Measurements from ENCODE around the gene IHH.

The IHH gene

DNA sequence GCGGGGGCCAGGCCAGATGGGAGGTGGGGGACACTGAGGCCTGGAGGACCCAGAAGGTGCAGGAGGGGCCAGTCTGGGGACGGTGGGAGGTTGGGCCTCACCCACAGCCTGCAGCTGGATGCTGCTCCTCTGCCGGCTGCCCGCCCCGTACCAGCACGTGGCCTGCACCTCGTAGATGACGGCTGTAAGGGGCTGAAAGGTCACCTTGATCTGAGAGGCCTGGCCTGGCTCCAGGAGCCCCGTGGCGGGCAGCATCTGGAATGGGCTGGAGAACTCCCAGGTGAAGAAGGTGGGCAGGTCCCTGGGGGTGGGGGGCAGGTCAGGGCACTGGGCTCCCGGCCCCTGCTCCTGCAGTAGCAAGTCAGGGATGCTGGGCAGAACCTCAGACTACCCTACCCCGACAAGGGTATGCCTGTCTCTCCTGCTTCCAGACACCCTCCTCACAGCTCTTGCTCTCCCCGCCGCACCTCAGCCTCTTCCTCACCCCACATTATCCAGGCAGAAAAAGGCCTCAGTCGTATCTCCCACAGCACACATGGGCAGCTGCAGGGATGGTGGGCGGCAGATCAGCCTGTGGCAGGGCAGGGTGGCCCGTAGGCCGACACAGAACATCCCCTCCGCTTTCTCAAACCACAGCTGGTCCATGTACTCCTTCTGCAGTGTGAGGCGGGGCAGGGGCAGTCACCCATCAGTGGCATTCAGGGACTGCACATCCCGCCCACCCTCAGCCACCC, 29.5 kb downstream of the IHH start:
- no peaks in the 10 kb centered on the region for H3K4me1 ChIP-seq (ENCODE audit: low read depth, poor library complexity, severe bottlenecking)
- TF ChIP-seq, protein P1, sequence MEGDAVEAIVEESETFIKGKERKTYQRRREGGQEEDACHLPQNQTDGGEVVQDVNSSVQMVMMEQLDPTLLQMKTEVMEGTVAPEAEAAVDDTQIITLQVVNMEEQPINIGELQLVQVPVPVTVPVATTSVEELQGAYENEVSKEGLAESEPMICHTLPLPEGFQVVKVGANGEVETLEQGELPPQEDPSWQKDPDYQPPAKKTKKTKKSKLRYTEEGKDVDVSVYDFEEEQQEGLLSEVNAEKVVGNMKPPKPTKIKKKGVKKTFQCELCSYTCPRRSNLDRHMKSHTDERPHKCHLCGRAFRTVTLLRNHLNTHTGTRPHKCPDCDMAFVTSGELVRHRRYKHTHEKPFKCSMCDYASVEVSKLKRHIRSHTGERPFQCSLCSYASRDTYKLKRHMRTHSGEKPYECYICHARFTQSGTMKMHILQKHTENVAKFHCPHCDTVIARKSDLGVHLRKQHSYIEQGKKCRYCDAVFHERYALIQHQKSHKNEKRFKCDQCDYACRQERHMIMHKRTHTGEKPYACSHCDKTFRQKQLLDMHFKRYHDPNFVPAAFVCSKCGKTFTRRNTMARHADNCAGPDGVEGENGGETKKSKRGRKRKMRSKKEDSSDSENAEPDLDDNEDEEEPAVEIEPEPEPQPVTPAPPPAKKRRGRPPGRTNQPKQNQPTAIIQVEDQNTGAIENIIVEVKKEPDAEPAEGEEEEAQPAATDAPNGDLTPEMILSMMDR (conservative IDR thresholded peaks at IDR 0.05; ENCODE audit: low read depth, low read length), result no peak
- H3K9ac ChIP-seq, result no peak overlapping the region
- H3K4me3 ChIP-seq (IDR thresholded peaks at IDR 0.05; ENCODE audit: insufficient read depth, low read depth, low read length), result no peak overlapping the region
- no peaks in the 10 kb centered on the region for H3K36me3 ChIP-seq (ENCODE audit: insufficient read depth)
- no peaks in the 10 kb centered on the region for H3K79me2 ChIP-seq (ENCODE audit: insufficient read depth, low read depth)
- H3K27ac ChIP-seq, result no peak overlapping the region
- H3K4me2 ChIP-seq, result no peak overlapping the region
- no peak overlapping the region for H2AFZ ChIP-seq (ENCODE audit: low read depth)
- peaks cover 57% of the 10 kb centered on the region for H3K27me3 ChIP-seq (ENCODE audit: insufficient read depth, low read depth)
- H4K20me1 ChIP-seq (ENCODE audit: insufficient read depth), result no peaks in the 10 kb centered on the region

DNA sequence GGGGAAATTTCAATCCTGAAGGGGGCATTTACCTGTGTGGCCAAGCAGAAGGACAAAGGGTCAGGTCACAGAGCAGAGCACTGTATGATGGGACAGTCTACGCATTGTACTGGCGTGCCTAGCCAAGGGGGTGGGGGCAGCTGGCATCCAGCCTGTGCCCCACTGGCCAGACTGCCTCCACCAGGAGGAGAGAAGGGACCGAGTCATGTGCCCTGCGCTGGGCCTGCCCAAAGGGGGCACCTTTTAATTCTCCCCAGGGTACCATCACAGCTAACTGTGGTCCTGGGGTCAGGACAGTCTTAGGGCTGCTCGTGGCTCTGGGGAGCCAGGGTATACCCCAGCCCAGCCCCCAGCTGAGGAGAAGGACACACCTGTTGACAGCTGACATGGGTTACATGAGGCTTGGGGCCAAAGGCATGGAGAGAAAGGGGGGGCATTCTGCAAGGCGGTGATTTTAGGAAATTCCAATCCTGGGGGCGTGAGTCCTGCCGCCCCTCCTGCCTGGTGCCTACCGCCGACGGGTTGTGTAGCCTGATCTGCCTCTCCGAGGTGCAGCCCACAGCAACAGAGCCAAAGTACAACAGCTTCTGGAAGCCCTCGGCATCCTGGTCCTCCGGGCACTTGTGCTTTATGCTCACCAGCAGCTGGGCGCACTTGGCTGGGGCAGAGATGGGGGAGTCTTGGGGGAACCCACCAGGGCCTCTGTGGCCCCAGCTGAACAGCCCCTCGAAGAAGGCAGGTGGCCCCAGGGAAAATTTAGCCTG, 30.4 kb downstream of the IHH start:
- TF ChIP-seq, protein P1 (conservative IDR thresholded peaks at IDR 0.05; ENCODE audit: low read depth, low read length), result no peak
- Histone ChIP-seq H3K27me3 (ENCODE audit: insufficient read depth, low read depth) (peaks cover 59% of the 10 kb centered on the region), H3K4me3 (IDR thresholded peaks at IDR 0.05; ENCODE audit: insufficient read depth, low read depth, low read length) (no peak overlapping the region), H4K20me1 (ENCODE audit: insufficient read depth) (no peaks in the 10 kb centered on the region), H3K4me1 (ENCODE audit: low read depth, poor library complexity, severe bottlenecking) (no peaks in the 10 kb centered on the region), H3K27ac (no peak overlapping the region), H3K79me2 (ENCODE audit: insufficient read depth, low read depth) (no peaks in the 10 kb centered on the region), H2AFZ (ENCODE audit: low read depth) (no peak overlapping the region), H3K36me3 (ENCODE audit: insufficient read depth) (no peaks in the 10 kb centered on the region), H3K9ac (no peak overlapping the region), H3K4me2 (no peak overlapping the region)

GRCh38 chr2:219029829-219030165, 30.9 kb downstream of the IHH start:
- Histone ChIP-seq H3K79me2 (ENCODE audit: insufficient read depth, low read depth) (no peaks in the 10 kb centered on the region), H3K4me2 (no peak overlapping the region), H3K36me3 (ENCODE audit: insufficient read depth) (no peaks in the 10 kb centered on the region), H3K27ac (no peak overlapping the region), H3K27me3 (ENCODE audit: insufficient read depth, low read depth) (peaks cover 64% of the 10 kb centered on the region), H4K20me1 (ENCODE audit: insufficient read depth) (no peaks in the 10 kb centered on the region), H3K4me3 (IDR thresholded peaks at IDR 0.05; ENCODE audit: insufficient read depth, low read depth, low read length) (no peak overlapping the region), H2AFZ (ENCODE audit: low read depth) (no peak overlapping the region), H3K4me1 (ENCODE audit: low read depth, poor library complexity, severe bottlenecking) (no peaks in the 10 kb centered on the region), H3K9ac (no peak overlapping the region)
- TF ChIP-seq, protein P1 (conservative IDR thresholded peaks at IDR 0.05; ENCODE audit: low read depth, low read length), result peak; percentile 90

- Histone ChIP-seq H3K79me2 (ENCODE audit: insufficient read depth, low read depth) (no peaks in the 10 kb centered on the region), H3K9ac (no peak overlapping the region), H3K27ac (no peak overlapping the region), H3K4me3 (IDR thresholded peaks at IDR 0.05; ENCODE audit: insufficient read depth, low read depth, low read length) (no peak overlapping the region), H4K20me1 (ENCODE audit: insufficient read depth) (no peaks in the 10 kb centered on the region), H2AFZ (ENCODE audit: low read depth) (no peak overlapping the region), H3K27me3 (ENCODE audit: insufficient read depth, low read depth) (peaks cover 64% of the 10 kb centered on the region), H3K4me2 (no peak overlapping the region), H3K36me3 (ENCODE audit: insufficient read depth) (no peaks in the 10 kb centered on the region), H3K4me1 (ENCODE audit: low read depth, poor library complexity, severe bottlenecking) (no peaks in the 10 kb centered on the region)
- TF ChIP-seq, protein P1 (conservative IDR thresholded peaks at IDR 0.05; ENCODE audit: low read depth, low read length), result no peak
Measured at GRCh38 chr2:219028996-219029828, 31.5 kb downstream of the IHH start.
